HG02943 (cell line): Measurements from ENCODE around the gene ABCC2.
"Not testable (repeated sequence)": the region's sequence is repeated elsewhere in the genome, so short reads cannot be mapped to it uniquely, and the experiment has no call there.

Experiments
- ATAC-seq: cut with Tn5 transposase; IDR thresholded peaks from one replicate; pipeline ENCODE4 v1.9.1; 2021; ENCODE audit warnings: mild to moderate bottlenecking, low read depth, moderate library complexity; ENCODE audit not compliant: unreplicated experiment

The ABCC2 gene

DNA sequence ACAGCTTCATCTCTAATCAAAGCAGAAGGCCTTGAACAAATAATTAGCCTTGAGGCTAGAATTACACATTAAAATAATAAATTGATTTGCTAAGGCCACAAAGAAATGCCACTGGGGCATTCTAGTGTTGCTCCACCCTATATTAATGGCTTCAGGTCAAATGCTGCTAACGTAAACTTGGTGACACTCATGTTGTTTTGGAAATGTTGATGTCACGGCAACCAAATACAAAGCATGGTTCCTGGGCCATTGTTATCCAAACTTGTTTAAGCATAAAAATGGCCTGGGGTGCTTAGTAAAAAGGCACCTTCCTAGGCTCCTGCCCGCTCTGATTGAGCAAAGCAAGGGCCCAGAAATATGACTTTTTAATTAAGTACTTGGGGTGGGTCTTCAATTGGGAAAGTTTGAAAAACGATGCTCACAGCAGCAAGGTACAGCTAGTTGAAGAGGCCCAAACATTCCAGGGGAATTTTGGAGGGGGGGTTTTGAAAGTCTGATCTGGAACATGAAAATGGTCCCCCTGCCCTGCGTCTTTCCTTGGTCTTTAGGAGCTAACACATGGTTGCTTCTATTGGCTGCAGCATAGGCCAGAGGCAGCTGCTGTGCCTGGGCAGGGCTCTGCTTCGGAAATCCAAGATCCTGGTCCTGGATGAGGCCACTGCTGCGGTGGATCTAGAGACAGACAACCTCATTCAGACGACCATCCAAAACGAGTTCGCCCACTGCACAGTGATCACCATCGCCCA is 67.8 kb downstream of the ABCC2 start:
- no peak for ATAC-seq

DNA sequence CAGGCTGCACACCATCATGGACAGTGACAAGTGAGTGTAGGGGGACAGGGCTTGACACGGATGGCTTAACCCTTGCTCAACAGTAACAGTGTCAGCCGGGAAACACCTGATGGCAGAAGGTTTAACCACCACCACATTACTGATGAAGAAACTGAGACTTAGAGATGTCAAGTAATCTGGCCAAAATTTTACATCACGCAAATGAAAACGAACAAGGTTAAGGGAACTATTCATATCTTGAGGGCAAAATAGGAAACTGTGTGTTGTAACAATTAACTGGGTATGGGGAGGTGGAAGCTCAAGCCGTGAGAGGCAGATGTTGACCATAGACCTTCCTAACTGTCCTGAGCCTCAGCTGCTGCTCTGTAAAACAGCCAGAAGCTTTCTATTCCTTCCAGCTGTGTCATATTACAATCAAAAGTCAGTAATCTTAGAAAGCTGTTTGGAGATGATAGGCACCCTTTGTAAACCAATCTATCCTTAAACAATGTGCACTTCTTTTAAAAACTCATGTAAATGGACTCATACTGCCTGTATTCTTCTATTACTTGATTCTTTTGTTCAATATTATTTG is 68.4 kb downstream of the ABCC2 start:
- ATAC-seq, result no peak

DNA sequence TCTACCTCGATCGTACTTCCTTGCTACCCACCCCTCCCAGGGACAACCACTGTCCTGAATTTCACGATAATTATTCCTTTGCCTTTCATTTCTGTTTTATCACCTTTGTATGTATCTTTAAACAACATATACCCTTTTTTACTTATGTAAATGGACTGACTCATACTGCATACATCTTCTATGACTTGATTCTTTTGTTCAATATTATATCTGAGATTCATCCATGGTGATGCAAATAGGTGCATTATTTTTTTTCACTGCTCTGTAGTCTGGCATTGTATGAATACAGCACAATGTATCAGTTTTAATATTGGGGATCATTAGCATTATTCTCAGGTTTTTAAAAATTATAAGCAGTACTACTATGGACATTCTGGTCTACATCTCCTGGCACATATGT is 69.4 kb downstream of the ABCC2 start:
- ATAC-seq, result no peak

DNA sequence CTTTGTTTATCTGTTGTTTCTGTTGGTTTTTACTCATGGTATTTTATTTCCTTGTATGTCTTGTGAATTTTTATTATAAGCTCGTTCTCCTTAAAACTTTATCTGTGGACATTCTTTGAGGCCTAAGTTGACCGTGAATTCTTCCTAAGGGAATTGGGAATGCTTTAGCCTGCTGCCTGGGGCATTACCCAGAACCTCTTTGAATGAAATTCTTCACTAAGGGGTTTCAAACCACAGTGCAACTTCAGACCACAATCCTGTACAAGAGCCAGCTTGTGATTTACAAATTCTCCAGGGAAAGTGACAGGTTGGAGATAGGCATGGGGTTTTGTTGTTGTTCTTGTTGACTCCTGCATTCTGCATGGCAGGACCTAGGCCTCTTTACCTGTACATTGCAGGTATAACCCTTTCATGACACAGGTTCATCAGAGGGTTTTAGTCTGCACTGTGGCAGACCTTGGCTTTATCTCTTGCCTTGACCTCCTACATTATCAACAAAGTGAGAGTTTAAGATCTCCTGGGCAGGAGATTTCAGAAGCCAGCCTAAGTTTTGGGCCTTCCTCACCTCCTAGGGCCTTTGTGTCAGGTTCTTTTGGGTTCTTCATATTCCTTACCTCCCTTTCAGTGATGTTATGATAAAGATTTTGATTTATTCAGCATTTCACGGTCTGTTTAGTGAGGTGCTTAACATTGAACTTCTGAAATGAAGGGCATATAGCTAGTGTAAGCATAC is 70.2 kb downstream of the ABCC2 start:
- ATAC-seq, result no peak

DNA sequence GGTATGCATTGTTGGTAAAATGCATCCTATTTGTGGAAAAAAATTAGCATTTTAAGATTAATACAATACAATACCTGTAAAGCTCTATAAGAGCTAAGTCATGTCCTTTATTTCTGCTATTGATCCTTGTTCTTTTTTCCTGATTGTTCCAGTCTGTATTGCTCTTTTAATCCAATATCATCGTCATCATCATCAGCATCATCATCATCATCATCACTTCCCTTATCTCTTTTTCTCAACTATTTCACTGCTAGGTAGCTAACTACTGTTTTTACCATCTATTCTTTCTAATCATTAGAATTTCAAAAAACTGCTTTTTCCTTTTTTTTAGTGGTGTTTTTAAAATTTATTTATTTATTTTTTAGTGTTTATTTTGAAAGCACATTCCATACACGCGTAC is 71.2 kb downstream of the ABCC2 start:
- ATAC-seq, result no peak

DNA sequence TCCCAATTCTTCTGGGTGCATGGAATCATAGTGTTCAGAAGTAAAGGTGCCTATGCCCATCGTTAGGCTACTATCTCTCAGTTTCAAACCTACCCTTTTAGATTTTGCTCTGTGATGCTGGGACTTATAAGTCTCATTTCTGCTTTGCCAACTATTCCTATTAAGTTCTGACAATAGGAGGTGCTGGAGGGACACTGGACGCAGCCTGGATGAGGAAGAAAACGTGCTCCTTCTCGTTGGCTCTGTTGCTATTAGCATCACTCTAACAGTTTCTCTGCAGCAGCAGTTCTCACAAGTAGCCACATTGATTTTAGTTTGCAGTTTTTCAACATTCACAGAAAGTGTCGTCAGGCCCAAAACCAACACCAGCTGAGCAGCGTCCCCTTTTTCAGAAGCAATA is 72.4 kb downstream of the ABCC2 start:
- ATAC-seq, result no peak

DNA sequence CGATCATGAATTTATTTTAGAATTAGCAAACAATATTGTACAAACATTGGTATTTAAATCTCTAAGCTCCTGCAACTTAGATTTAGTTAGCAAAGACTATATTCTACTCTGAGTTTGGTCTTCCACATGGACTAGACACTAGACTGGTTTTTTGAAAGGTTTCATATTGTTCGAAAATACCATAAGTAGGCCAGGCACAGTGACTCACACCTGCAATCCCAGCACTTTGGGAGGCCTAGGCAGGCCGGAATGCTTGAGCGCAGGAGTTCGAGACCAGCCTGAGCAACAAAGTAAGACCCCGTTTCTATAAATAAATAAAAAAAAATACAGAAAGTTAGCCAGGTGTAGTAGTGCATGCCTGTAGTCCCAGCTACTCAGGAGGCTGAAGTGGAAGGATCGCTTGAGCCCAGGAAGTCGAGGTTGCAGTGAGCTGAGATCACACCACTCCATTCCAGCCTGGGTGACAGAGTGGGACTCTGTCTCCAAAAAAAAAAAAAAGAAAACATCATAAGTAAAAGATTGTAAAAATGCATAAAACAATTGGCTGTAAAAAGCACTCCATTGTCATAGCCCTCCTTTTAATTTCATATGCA is 73.1 kb downstream of the ABCC2 start:
- ATAC-seq, result no peak

DNA sequence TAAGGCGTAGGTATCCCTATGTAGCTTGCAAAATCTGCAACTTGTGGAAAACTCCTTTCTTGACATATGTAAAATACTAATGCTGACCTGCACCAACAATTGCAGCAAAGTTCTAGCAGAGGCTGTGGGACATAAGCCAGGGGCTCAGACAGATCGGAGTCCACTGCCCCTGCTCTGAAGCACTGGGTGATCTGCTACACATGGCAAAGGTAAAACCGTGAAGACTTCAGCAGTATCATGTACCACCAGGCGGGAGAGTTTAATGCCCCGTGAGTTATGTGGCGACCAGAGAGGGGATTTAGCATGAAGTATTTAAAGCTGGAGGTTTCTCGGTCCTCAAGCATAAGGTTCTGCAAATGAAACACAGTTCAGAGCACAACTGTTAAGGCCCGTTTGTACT is 76.4 kb downstream of the ABCC2 start:
- ATAC-seq, result no peak

DNA sequence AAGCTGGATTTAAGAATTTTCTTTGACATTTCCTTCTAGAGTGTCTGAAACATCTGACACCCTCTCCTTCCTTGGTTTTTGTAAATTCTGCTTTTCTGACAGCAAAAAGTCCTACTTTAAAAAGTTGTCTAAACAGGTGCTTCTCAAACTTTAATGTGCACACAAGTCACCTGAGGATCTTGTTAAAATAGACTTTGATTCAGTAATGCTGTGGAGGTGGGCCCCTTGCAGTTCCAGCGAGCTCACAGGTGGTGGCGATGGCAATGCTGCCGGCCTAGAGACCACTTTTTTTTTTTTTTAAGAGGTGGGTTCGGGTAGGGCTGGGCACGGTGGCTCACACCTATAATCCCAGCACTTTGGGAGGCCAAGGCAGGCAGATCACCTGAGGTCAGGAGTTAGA is 77.1 kb downstream of the ABCC2 start:
- ATAC-seq, result no peak

DNA sequence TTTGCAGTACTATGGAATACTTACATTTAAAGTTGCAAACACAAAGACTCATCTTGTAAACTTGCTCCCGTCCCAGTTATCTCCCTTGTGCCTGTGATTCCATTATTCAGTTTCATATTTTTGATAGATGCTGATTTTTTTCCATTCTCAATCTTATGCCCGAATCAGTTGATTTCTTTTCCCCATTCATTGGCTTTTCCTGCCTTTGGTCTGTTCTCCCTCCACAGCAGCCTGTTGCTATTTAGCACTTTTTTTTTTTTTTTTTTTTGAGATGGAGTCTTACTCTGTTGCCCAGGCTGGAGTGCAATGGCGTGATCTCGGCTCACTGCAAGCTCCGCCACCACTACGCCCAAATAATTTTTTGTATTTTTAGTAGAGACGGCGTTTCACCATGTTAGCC is 78.0 kb downstream of the ABCC2 start:
- no peak for ATAC-seq

DNA sequence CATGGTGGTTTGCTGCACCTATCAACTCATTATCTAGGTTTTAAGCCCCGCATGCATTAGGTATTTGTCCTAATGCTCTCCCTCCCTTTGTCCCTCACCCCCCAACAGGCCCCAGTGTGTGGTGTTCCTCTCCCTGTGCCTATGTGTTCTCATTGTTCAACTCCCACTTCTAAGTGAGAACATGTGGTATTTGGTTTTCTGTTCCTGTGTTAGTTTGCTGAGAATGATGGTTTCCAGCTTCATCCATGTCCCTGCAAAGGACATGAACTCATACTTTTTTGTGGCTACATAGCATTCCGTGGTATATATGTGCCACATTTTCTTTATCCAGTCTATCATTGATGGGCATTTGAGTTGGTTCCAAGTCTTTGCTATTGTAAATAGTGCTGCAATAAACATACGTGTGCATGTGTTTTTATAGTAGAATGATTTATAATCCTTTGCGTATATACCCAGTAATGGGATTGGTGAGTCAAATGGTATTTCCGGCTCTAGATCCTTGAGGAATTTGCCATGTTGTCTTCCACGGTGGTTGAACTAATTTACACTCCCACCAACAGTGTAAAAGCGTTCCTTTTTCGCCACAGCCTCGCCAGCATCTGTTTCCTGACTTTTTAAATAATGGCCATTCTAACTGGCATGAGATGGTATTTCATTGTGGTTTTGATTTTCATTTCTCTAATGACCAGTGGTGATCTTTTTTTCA is 81.2 kb downstream of the ABCC2 start:
- not testable (repeated sequence) for ATAC-seq

DNA sequence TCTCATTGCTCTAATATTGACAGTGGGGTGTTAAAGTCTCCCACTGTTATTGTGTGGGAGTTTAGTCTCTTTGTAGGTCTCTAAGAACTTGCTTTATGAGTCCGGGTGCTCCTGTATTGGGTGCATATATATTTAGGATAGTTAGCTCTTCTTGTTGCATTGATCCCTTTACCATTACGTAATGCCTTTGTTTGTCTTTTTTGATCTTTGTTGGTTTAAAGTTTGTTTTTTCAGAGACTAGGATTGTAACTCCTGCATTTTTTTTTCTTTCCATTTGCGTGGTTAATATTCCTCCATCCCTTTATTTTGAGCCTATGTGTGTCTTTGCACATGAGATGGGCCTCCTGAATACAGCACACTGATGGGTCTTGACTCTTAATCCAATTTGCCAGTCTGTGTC is 84.8 kb downstream of the ABCC2 start:
- ATAC-seq, result not testable (repeated sequence)

DNA sequence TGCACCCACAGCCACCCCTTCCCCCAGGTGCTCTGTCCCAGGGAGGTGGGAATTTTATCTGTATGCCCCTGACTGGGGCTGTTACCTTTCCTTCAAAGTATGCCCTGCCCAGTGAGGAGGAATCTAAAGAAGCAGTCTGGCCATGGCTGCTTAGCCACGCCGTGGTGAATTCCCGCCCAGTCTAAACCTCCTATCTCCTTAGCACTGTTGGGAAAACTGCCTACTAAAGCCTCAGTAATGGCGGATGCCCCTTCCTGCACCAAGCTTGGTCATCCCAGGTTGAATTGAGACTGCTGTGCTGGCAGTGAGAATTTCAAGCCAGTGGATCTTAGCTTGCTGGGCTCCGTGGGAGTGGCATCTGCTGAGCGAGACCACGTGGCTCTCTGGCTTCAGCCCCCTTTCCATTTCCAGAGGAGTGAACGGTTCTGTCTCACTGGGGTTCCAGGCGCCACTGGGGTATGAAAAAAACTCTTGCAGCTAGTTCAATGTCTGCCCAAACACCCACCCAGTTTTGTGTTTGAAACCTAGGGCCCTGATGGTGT is 87.2 kb downstream of the ABCC2 start:
- ATAC-seq, result no peak

DNA sequence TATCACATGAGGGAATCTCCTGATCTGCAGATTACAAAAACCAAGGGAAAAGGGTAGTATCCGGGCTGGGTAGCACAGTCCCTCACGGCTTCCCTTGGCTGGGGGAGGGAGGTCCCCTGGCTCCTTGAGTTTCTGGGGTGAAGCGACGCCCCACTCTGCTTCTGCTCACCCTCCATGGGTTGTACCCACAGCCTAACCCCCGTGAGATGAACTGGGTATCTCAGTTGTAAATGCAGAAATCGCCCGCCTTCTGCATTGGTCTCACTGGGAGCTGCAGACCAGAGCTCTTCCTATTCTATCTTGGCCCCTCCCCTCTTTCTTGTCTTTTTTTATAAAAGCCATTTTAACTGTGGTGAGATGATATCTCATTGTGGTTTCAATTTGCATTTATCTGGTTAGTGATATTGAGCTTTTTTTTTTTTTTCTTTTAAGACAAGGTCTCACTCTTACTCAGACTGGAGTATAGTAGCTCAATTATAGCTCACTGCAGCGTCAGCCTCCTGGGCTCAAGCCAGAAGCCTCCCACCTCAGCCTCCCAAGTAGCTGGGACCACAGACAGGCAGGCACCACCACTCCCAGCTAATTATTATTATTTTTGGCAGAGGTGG is 87.8 kb downstream of the ABCC2 start:
- no peak for ATAC-seq

DNA sequence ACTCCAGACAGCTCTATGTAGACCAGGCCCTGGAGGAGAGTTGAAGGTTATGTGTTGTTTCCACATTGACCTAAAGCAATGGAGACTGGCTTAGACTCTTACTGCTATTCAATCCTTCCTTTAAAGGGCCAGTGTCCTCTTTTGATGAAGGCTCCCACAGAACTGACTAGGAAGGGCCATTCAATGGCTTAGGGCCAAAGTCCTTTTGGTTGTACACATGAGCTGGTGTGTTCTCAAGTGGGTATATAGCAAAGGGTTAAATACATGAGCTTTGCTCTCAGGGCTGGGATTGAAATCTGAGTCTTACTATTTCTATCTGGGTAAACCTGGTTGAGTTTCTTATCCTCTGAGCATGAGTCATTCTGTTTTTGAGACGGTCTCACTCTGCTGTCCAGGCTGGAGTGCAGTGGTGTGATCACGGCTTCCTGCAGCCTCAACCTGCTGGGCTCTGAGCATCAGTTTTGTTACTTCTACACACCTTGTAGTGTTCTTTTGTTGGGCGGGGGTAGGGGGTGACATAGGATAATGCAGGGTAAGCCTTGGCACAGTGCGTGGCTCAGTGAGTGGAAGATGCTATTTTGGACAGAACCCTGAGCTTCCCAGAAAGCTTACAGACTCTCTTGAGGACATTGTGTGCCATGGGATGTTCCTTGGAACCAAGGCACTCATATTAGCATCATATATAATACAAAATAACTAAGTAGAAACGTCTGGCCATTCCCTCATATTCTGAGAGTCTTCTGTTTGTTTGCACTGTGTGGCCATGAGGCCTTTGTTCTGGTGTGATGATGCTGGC is 90.1 kb downstream of the ABCC2 start:
- no peak for ATAC-seq

DNA sequence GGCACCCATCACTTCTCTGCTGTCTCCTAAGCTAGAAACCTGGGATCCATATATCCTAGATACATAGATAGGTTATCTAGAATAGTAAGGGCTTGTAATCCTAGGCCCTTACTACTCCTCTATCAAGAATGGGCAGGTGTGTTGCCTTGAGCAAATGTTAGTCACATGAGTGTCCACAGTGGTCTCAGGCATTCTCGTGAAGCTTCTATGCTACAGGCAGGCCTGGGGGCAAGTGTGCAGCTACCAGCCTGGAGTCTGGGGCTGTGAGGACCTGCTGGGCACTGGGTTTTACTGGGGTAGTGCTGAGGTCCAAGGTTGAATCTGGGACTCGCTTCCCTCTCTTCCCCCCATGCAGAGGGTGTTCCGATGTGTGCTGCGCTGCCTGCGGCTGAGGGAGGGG is 91.4 kb downstream of the ABCC2 start:
- ATAC-seq, result no peak

DNA sequence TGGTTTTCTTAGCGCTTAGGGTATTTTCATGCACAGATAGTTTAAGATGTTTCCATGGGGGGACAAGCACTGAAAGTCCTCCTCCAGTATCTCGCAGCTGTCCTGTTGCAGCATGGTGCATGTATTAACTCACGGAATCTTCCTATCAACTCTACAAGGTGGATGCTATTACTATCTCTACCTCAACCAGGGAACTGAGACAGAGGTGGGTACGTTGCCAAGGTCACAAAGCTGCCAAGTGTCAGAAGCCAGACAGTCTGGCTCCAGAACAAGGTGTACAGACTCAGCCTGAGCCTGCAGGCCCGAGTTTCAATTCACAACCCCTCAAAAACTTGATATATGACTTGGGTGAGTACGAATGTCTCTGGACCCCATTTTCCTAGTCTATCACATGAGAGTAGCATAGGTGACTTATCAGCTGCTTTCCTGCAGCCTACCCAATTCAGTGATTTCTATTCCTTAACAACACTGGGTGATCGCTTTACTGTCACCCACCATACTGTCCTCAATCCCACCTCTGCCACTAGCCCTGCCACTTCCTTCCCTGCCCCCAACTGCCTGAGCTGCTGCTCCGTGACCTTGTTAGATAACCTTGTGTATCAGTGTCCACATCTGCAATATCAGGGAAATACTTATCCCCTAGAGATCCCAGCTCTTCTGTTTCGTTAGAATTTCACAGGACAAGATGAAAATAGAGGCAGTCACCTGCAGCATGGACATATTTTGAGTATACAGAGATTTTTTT is 92.1 kb downstream of the ABCC2 start:
- ATAC-seq, result no peak

DNA sequence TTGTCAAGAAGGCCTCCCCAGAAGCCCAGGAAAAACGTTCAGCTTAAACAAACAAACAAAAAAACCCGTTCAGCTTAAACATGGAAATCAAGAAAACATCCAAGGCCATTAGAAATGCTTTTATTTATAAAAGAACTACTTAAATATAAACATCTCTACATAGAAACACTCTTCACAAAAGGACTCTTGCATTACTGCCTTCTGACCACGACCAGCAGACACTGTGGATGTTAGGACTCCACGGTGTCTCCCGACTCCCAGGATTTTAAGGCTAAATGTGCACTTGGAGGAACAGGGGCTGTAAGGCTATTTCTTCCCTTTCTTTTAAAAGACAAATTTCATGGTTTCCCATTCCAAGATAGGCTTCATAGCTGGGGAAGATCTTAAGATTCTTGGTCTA is 93.0 kb downstream of the ABCC2 start:
- ATAC-seq, result no peak
